HG03175 (cell line): Measurements from ENCODE around the gene HAS3.
"Not testable (repeated sequence)": the region's sequence is repeated elsewhere in the genome, so short reads cannot be mapped to it uniquely, and the experiment has no call there.

ENCODE experiments used
- ATAC-seq: cut with Tn5 transposase; IDR thresholded peaks from one replicate; pipeline ENCODE4 v1.9.1; 2021; ENCODE audit warnings: mild to moderate bottlenecking, moderate library complexity; ENCODE audit not compliant: unreplicated experiment

Gene HAS3

GRCh38 chr16:69141014-69141413 lies 35.6 kb downstream of the HAS3 start:
- no peak for ATAC-seq

GRCh38 chr16:69141936-69142335 lies 36.5 kb downstream of the HAS3 start:
- ATAC-seq: no peak

- no peak for ATAC-seq
Observed at GRCh38 chr16:69143116-69143515, 37.7 kb downstream of the HAS3 start.

- ATAC-seq: no peak
Observed at GRCh38 chr16:69145658-69146057, 40.2 kb downstream of the HAS3 start.

GRCh38 chr16:69149621-69150020 lies 44.2 kb downstream of the HAS3 start:
- ATAC-seq: not testable (repeated sequence)

- no peak for ATAC-seq
Observed at GRCh38 chr16:69150146-69150865, 44.9 kb downstream of the HAS3 start.

- ATAC-seq: no peak
Observed at GRCh38 chr16:69157196-69157595, 51.7 kb downstream of the HAS3 start.

GRCh38 chr16:69160192-69160591 lies 54.7 kb downstream of the HAS3 start:
- no peak for ATAC-seq

GRCh38 chr16:69165584-69165983 lies 60.1 kb downstream of the HAS3 start:
- ATAC-seq: no peak

GRCh38 chr16:69166221-69166833 lies 60.9 kb downstream of the HAS3 start:
- ATAC-seq: no peak

GRCh38 chr16:69166946-69167930 lies 61.8 kb downstream of the HAS3 start:
- ATAC-seq: no peak
